ENCODE results near the gene CRPPA.

DNA sequence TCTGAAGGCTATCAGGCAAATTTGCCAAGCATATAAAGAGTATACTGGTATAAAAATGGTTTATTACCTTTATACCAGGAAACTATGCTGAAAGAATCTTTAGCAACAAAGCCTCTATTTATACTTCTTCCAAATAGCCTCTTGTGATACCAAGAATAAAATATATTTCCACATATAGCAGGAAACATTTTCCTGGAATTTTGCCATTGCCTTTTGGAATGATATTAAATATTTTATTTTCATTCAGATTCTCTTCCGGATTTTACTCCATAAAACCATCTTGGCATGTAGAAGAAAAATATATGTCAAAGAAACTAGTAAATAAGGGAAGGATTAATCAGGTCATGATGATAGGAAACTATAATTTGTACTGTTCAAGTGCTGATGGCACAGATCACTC lies 26.5 kb upstream of the CRPPA start:
- TF ChIP-seq POLR2A (IDR thresholded peaks at IDR 0.05; ENCODE audit: low read depth, low read length) (no peak), EZH2 (IDR thresholded peaks at IDR 0.05; ENCODE audit: borderline replicate concordance, low read depth, low read length, severe bottlenecking) (no peak)
- TF ChIP-seq, protein P1, sequence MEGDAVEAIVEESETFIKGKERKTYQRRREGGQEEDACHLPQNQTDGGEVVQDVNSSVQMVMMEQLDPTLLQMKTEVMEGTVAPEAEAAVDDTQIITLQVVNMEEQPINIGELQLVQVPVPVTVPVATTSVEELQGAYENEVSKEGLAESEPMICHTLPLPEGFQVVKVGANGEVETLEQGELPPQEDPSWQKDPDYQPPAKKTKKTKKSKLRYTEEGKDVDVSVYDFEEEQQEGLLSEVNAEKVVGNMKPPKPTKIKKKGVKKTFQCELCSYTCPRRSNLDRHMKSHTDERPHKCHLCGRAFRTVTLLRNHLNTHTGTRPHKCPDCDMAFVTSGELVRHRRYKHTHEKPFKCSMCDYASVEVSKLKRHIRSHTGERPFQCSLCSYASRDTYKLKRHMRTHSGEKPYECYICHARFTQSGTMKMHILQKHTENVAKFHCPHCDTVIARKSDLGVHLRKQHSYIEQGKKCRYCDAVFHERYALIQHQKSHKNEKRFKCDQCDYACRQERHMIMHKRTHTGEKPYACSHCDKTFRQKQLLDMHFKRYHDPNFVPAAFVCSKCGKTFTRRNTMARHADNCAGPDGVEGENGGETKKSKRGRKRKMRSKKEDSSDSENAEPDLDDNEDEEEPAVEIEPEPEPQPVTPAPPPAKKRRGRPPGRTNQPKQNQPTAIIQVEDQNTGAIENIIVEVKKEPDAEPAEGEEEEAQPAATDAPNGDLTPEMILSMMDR (IDR thresholded peaks at IDR 0.05; ENCODE audit: extremely low read depth in 1 of 2, insufficient read depth in 1 of 2, low read depth in 1 of 2, low read length in 2 of 2): no peak
- TF ChIP-seq, protein P2, sequence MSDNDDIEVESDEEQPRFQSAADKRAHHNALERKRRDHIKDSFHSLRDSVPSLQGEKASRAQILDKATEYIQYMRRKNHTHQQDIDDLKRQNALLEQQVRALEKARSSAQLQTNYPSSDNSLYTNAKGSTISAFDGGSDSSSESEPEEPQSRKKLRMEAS (IDR thresholded peaks at IDR 0.05; ENCODE audit: insufficient read depth, insufficient read length): no peak

All from endothelial cell of umbilical vein (primary cell).